Upper lobe of left lung (tissue), 6 donors: ENCODE results near the gene GEMIN7. TPM values are rescaled to one million over a fixed set of nuclear protein-coding genes. Genes with fewer than 3 reads are reported as not detected.
"Not testable (repeated sequence)": the region's sequence is repeated elsewhere in the genome, so short reads cannot be mapped to it uniquely, and the experiment has no call there.

ENCODE experiments used
- ATAC-seq, 2 donors: fragments of 200-7000 bp; cut with Tn5 transposase; one replicate each; pipeline ENCODE4 v1.9.1; 2022; ENCODE audit warnings: mild to moderate bottlenecking in 2 of 2, moderate library complexity in 2 of 2; ENCODE audit not compliant: low FRiP score in 2 of 2
- DNase-seq, 2 donors: peaks; one replicate each; pipeline ENCODE4 v3.0.0-alpha.2; 2019 to 2020
- H3K27ac ChIP-seq, 4 donors: fragments of 200-600 bp; sonication (generic); one replicate each; pipeline ENCODE4 v1.5.1; 2016 to 2019
- H3K27me3 ChIP-seq, 4 donors: fragments of 200-600 bp; sonication (generic); one replicate each; pipeline ENCODE4 v1.5.1; 2017 to 2019
- H3K36me3 ChIP-seq, 4 donors: fragments of 200-600 bp; sonication (generic); one replicate each; pipeline ENCODE4 v1.5.1; 2016 to 2019
- H3K4me1 ChIP-seq, 4 donors: fragments of 200-600 bp; sonication (generic); one replicate each; pipeline ENCODE4 v1.5.1; 2018 to 2019
- H3K4me3 ChIP-seq, 4 donors: fragments of 200-600 bp; sonication (generic); one replicate each; pipeline ENCODE4 v1.5.1; 2017 to 2019; ENCODE audit warnings: mild to moderate bottlenecking in 2 of 4, moderate library complexity in 1 of 4
- H3K9me3 ChIP-seq, 4 donors: fragments of 200-600 bp; sonication (generic); one replicate each; pipeline ENCODE4 v1.5.1; 2018 to 2019
- CTCF ChIP-seq, 6 experiments: fragments of 450-650 bp in 4 of 6; fragments of 200-600 bp in 2 of 6; sonication (generic) in 2 of 6; IDR thresholded peaks; one replicate each; pipeline ENCODE4 v1.5.1; 2016 to 2019; ENCODE audit warnings: antibody characterized with exemption in 6 of 6
- EP300 ChIP-seq, 4 donors: sonication (generic); formaldehyde crosslinking; IDR thresholded peaks; one replicate each; pipeline ENCODE4 v1.5.1; 2017; ENCODE audit warnings: antibody characterized with exemption in 4 of 4, control low read depth in 2 of 4
- POLR2A ChIP-seq, 4 donors: fragments of 450-650 bp; IDR thresholded peaks; one replicate each; pipeline ENCODE4 v1.5.1; 2016 to 2017; ENCODE audit warnings: antibody characterized with exemption in 4 of 4, mild to moderate bottlenecking in 2 of 4
- POLR2AphosphoS5 ChIP-seq, 2 donors: sonication (generic); formaldehyde crosslinking; IDR thresholded peaks; one replicate each; pipeline ENCODE4 v1.5.1; 2017; ENCODE audit warnings: antibody characterized with exemption in 2 of 2
- WGBS, 2 donors: methylation state at CpG; one replicate each; pipeline ENCODE4 v1.1.5; 2017 to 2018; 5-methylcytosine and 5-hydroxymethylcytosine counted together
- total RNA-seq, 6 donors: library from RNA; depleted of rRNA in 4 of 6; stranded (reverse); fragments of >200 nt in 4 of 6; gene quantifications; one replicate each; pipeline versions ENCODE4 v1.1.0 to v1.2.1, GENCODE V29; 2016 to 2021
- donor health status: DM: no; HTN: no; CAD: no; lungs with moderate emphysema.
- donor health status: DM: no; HTN: yes; CAD: no; lungs with severe emphysema.

Gene GEMIN7
- total RNA-seq, 6 donors from 2014 or later = 8.1 to 24.2 (median 13.5) TPM

GRCh38 chr19:45118106-45118505 is 39.0 kb downstream of the GEMIN7 start:
- H3K27ac ChIP-seq = no peak overlapping the region
- no peak for ATAC-seq
- no peak overlapping the region for H3K4me3 ChIP-seq
- H3K4me1 ChIP-seq = peaks cover 14 to 82% (median 22%) of the 10 kb centered on the region in 4 donors
- TF ChIP-seq CTCF (IDR thresholded peaks at IDR 0.05) = no peak
- TF ChIP-seq POLR2AphosphoS5 (IDR thresholded peaks at IDR 0.05) = no peak
- TF ChIP-seq EP300 (IDR thresholded peaks at IDR 0.05) = no peak
- TF ChIP-seq POLR2A (IDR thresholded peaks at IDR 0.05) = no peak
- no peaks in the 10 kb centered on the region for H3K36me3 ChIP-seq
- 40 to 75% methylated on average over 1 to 4 of the region's 5 CpGs for WGBS, 2 donors
- no peak for DNase-seq
- H3K9me3 ChIP-seq = no peaks in the 10 kb centered on the region
- no peaks in the 10 kb centered on the region for H3K27me3 ChIP-seq

- WGBS, 2 donors = 51 to 59% methylated on average over 18 of the region's 18 CpGs
- H3K9me3 ChIP-seq, H3K36me3 ChIP-seq, H3K27ac ChIP-seq, DNase-seq, H3K4me3 ChIP-seq, H3K27me3 ChIP-seq, ATAC-seq: not testable (repeated sequence)
- H3K4me1 ChIP-seq = peaks cover 11 to 77% (median 18%) of the 10 kb centered on the region in 4 donors
Measured at GRCh38 chr19:45118591-45119355, 39.7 kb downstream of the GEMIN7 start.

GRCh38 chr19:45119582-45119981 is 40.5 kb downstream of the GEMIN7 start:
- H3K27me3 ChIP-seq = no peaks in the 10 kb centered on the region
- H3K27ac ChIP-seq = no peak overlapping the region
- DNase-seq = no peak
- no peaks in the 10 kb centered on the region for H3K36me3 ChIP-seq
- H3K9me3 ChIP-seq = no peaks in the 10 kb centered on the region
- H3K4me1 ChIP-seq = peaks cover 8 to 69% (median 14%) of the 10 kb centered on the region in 4 donors
- WGBS, 2 donors = 85 to 86% methylated on average over 6 of the region's 6 CpGs
- no peak overlapping the region for H3K4me3 ChIP-seq
- TF ChIP-seq EP300 (IDR thresholded peaks at IDR 0.05) = no peak
- TF ChIP-seq CTCF (IDR thresholded peaks at IDR 0.05) = no peak
- TF ChIP-seq POLR2A (IDR thresholded peaks at IDR 0.05) = no peak
- no peak for TF ChIP-seq POLR2AphosphoS5 (IDR thresholded peaks at IDR 0.05)
- ATAC-seq = no peak

GRCh38 chr19:45121827-45122345 is 42.8 kb downstream of the GEMIN7 start:
- H3K9me3 ChIP-seq = no peaks in the 10 kb centered on the region
- DNase-seq (no peak), ATAC-seq (no peak)
- TF ChIP-seq CTCF (IDR thresholded peaks at IDR 0.05) (no peak), EP300 (IDR thresholded peaks at IDR 0.05) (no peak), POLR2A (IDR thresholded peaks at IDR 0.05) (no peak), POLR2AphosphoS5 (IDR thresholded peaks at IDR 0.05) (no peak)
- H3K27me3 ChIP-seq = no peaks in the 10 kb centered on the region
- no peak overlapping the region for H3K27ac ChIP-seq
- 90 to 92% methylated on average over 11 of the region's 11 CpGs for WGBS, 2 donors
- no peaks in the 10 kb centered on the region for H3K36me3 ChIP-seq
- H3K4me3 ChIP-seq = no peak overlapping the region
- H3K4me1 ChIP-seq = peaks cover 8 to 56% (median 11%) of the 10 kb centered on the region in 4 donors

- 89 to 96% methylated on average over 5 to 6 of the region's 6 CpGs for WGBS, 2 donors
- Histone ChIP-seq H3K9me3 (no peaks in the 10 kb centered on the region), H3K36me3 (no peaks in the 10 kb centered on the region), H3K27me3 (no peaks in the 10 kb centered on the region), H3K4me3 (no peak overlapping the region), H3K27ac (no peak overlapping the region), H3K4me1 (peaks cover under 1 to 47% (median 4%) of the 10 kb centered on the region in 4 donors)
- no peak for TF ChIP-seq POLR2A (IDR thresholded peaks at IDR 0.05)
- no peak for TF ChIP-seq EP300 (IDR thresholded peaks at IDR 0.05)
- no peak for TF ChIP-seq CTCF (IDR thresholded peaks at IDR 0.05)
- no peak for TF ChIP-seq POLR2AphosphoS5 (IDR thresholded peaks at IDR 0.05)
- ATAC-seq = no peak
- no peak for DNase-seq
Measured at GRCh38 chr19:45122832-45123231, 43.8 kb downstream of the GEMIN7 start.
